Vagina (tissue), 2 donors: ENCODE results near the gene GPC4.

ENCODE experiments used
- POLR2A ChIP-seq, 2 donors: fragments of 450-650 bp; IDR thresholded peaks; one replicate each; pipeline ENCODE4 v1.6.1; 2017; ENCODE audit warnings: antibody characterized with exemption in 2 of 2, mild to moderate bottlenecking in 2 of 2, moderate library complexity in 2 of 2
- TF ChIP-seq, protein P1 (sequence below), 3 experiments: fragments of 450-650 bp in 2 of 3; fragments of 200-600 bp in 1 of 3; sonication (generic) in 1 of 3; IDR thresholded peaks; one replicate each; pipeline ENCODE4 v1.5.1; 2017 to 2019; ENCODE audit warnings: antibody characterized with exemption in 3 of 3, mild to moderate bottlenecking in 2 of 3, moderate library complexity in 2 of 3

- TF ChIP-seq, protein P1, sequence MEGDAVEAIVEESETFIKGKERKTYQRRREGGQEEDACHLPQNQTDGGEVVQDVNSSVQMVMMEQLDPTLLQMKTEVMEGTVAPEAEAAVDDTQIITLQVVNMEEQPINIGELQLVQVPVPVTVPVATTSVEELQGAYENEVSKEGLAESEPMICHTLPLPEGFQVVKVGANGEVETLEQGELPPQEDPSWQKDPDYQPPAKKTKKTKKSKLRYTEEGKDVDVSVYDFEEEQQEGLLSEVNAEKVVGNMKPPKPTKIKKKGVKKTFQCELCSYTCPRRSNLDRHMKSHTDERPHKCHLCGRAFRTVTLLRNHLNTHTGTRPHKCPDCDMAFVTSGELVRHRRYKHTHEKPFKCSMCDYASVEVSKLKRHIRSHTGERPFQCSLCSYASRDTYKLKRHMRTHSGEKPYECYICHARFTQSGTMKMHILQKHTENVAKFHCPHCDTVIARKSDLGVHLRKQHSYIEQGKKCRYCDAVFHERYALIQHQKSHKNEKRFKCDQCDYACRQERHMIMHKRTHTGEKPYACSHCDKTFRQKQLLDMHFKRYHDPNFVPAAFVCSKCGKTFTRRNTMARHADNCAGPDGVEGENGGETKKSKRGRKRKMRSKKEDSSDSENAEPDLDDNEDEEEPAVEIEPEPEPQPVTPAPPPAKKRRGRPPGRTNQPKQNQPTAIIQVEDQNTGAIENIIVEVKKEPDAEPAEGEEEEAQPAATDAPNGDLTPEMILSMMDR (IDR thresholded peaks at IDR 0.05) = no peak
- no peak for TF ChIP-seq POLR2A (IDR thresholded peaks at IDR 0.05)
These were observed 82.6 kb downstream of the GPC4 start for GRCh38 chrX:133332737-133333136.
